CD14-positive monocyte (primary cell): ENCODE data around the gene ANGPTL7. TPM values are rescaled to one million over a fixed set of nuclear protein-coding genes. Genes with fewer than 3 reads are reported as not detected.
A peak's percentile ranks its signal among the peaks of the same experiment; 100 is the strongest.

Experiments
- DNase-seq, 3 donors: peaks; one replicate each; pipeline ENCODE4 v3.0.0-alpha.2; 2011 to 2022
- H2AFZ ChIP-seq: 2 replicates; pipeline ENCODE4 v1.6.0; 2012; ENCODE audit warnings: mild to moderate bottlenecking, low read depth, low read length, inconsistent platforms; ENCODE audit not compliant: insufficient read depth, poor library complexity, severe bottlenecking
- H3K27ac ChIP-seq, 2 donors: 1 replicate in 1 of 2; 2 replicates in 1 of 2; pipeline ENCODE4 v1.5.1; 2012 to 2013; ENCODE audit warnings: low read length in 2 of 2, control low read depth in 1 of 2, inconsistent platforms in 1 of 2, low read depth in 1 of 2, mild to moderate bottlenecking in 1 of 2
- H3K27me3 ChIP-seq, 2 donors: one replicate each; pipeline versions ENCODE4 v1.6.0 to v1.6.1; 2011 to 2013; ENCODE audit warnings: low read length in 2 of 2; ENCODE audit not compliant: control insufficient read depth in 2 of 2, insufficient read depth in 2 of 2
- H3K36me3 ChIP-seq, 2 donors: replicated peaks in 1 of 2; 1 replicate in 1 of 2; 2 replicates in 1 of 2; pipeline versions ENCODE4 v1.5.1 to v1.6.1; 2012 to 2013; ENCODE audit warnings: low read length in 2 of 2, control low read depth in 1 of 2, inconsistent platforms in 1 of 2, mild to moderate bottlenecking in 1 of 2; ENCODE audit not compliant: insufficient read depth in 2 of 2, control insufficient read depth in 1 of 2
- H3K4me1 ChIP-seq, 2 donors: 1 replicate in 1 of 2; 2 replicates in 1 of 2; pipeline versions ENCODE4 v1.5.1 to v1.6.1; 2012 to 2013; ENCODE audit warnings: low read length in 2 of 2, control low read depth in 1 of 2, inconsistent platforms in 1 of 2, mild to moderate bottlenecking in 1 of 2, moderate library complexity in 1 of 2; ENCODE audit not compliant: insufficient read depth in 2 of 2, control insufficient read depth in 1 of 2
- H3K4me2 ChIP-seq: replicated peaks from 2 replicates; pipeline ENCODE3; 2012; ENCODE audit warnings: low read length, moderate library complexity, mild to moderate bottlenecking; ENCODE audit not compliant: poor library complexity, severe bottlenecking; ENCODE audit errors: extremely low read depth
- H3K4me3 ChIP-seq, 3 experiments: fragments of 200-600 bp in 1 of 3; sonication (generic) in 1 of 3; replicated peaks in 1 of 3; 1 replicate in 2 of 3; 2 replicates in 1 of 3; pipeline ENCODE4 v1.5.1; 2011 to 2013; ENCODE audit warnings: low read length in 3 of 3, mild to moderate bottlenecking in 3 of 3, control low read depth in 2 of 3, low read depth in 2 of 3, inconsistent platforms in 1 of 3, moderate library complexity in 1 of 3
- H3K79me2 ChIP-seq: 2 replicates; pipeline ENCODE4 v1.6.0; 2012; ENCODE audit warnings: mild to moderate bottlenecking, control low read depth, inconsistent platforms, low read length, moderate library complexity; ENCODE audit not compliant: insufficient read depth
- H3K9ac ChIP-seq: 2 replicates; pipeline ENCODE4 v1.6.0; 2017; ENCODE audit warnings: low read length, mild to moderate bottlenecking; ENCODE audit not compliant: insufficient read depth, poor library complexity, severe bottlenecking
- H3K9me3 ChIP-seq, 2 donors: replicated peaks in 1 of 2; 1 replicate in 1 of 2; 2 replicates in 1 of 2; pipeline versions ENCODE4 v1.5.1 to v1.6.1; 2012 to 2013; ENCODE audit warnings: low read length in 2 of 2, control low read depth in 1 of 2; ENCODE audit not compliant: control insufficient read depth in 1 of 2, insufficient read depth in 1 of 2
- H4K20me1 ChIP-seq: 2 replicates; pipeline ENCODE4 v1.6.0; 2012; ENCODE audit warnings: mild to moderate bottlenecking, low read length, control low read depth, moderate library complexity; ENCODE audit not compliant: insufficient read depth
- H3K27ac Mint-ChIP-seq, 7 donors: one replicate each; pipeline ENCODE4 v1.8.0; 2020; ENCODE audit warnings: mild to moderate bottlenecking in 7 of 7, mixed read lengths in 7 of 7, moderate library complexity in 6 of 7, inconsistent platforms in 2 of 7
- H3K27me3 Mint-ChIP-seq, 3 donors: one replicate each; pipeline ENCODE4 v1.8.0; 2021 to 2022; ENCODE audit warnings: low read depth in 3 of 3, mild to moderate bottlenecking in 3 of 3, mixed read lengths in 3 of 3, moderate library complexity in 3 of 3, inconsistent platforms in 1 of 3
- H3K36me3 Mint-ChIP-seq, 2 donors: one replicate each; pipeline ENCODE4 v1.8.0; 2020; ENCODE audit warnings: mixed read lengths in 2 of 2, inconsistent platforms in 1 of 2, mild to moderate bottlenecking in 1 of 2
- H3K4me1 Mint-ChIP-seq: one replicate; pipeline ENCODE4 v1.8.0; 2020; ENCODE audit warnings: mild to moderate bottlenecking, mixed read lengths
- H3K4me3 Mint-ChIP-seq, 2 donors: one replicate each; pipeline ENCODE4 v1.8.0; 2020; ENCODE audit warnings: mild to moderate bottlenecking in 2 of 2, mixed read lengths in 2 of 2, moderate library complexity in 1 of 2
- H3K9me3 Mint-ChIP-seq, 7 donors: one replicate each; pipeline ENCODE4 v1.8.0; 2020 to 2022; ENCODE audit warnings: mixed read lengths in 7 of 7, mild to moderate bottlenecking in 6 of 7, moderate library complexity in 6 of 7, inconsistent platforms in 2 of 7
- CTCF ChIP-seq: fragments of 200-600 bp; IDR thresholded peaks from one replicate; pipeline ENCODE4 v1.8.0; 2022; ENCODE audit warnings: antibody characterized with exemption, mild to moderate bottlenecking
- WGBS: methylation state at CpG from one replicate; pipeline ENCODE4 v1.1.5; 2013; ENCODE audit warnings: missing lambda C conversion rate; ENCODE audit not compliant: insufficient coverage; 5-methylcytosine and 5-hydroxymethylcytosine counted together
- intact Hi-C, 2 donors: fragments of 100-400 bp; cut with micrococcal nuclease; formaldehyde crosslinking; loops; one replicate each; pipeline versions ENCODE4 v1.15.0 to v1.15.1; 2023
- polyA plus RNA-seq, 3 donors: library from polyadenylated mRNA; depleted of rRNA in 1 of 3; unstranded in 2 of 3; stranded (reverse) in 1 of 3; fragments of 300-500 nt in 2 of 3; fragments of >200 nt in 1 of 3; fragmentation: Illumina TruSeq in 2 of 3; gene quantifications; 1 replicate in 2 of 3; 2 replicates in 1 of 3; pipeline ENCODE4 v1.2.3, GENCODE V29; 2012 to 2021
- small RNA-seq: library from RNA; depleted of rRNA; stranded (forward); fragments of <200 nt; gene quantifications from one replicate; pipeline ENCODE3, GENCODE V24; 2012; ENCODE audit warnings: low read depth; ENCODE audit not compliant: insufficient read length

ANGPTL7 gene
- polyA plus RNA-seq, 3 donors, result not detected

GRCh38 chr1:11238311-11238710, 49.2 kb downstream of the ANGPTL7 start:
- no peak for DNase-seq
- H3K27ac ChIP-seq, result no peak overlapping the region
- H3K27ac Mint-ChIP-seq, result peak overlapping the region in 1 of 7 donors; percentile 59
- no peaks in the 10 kb centered on the region for H3K9me3 Mint-ChIP-seq
- intact Hi-C loops, result no loop called here
- peaks cover 3% of the 10 kb centered on the region for H4K20me1 ChIP-seq
- no peaks in the 10 kb centered on the region for H3K27me3 ChIP-seq
- no peak overlapping the region for H2AFZ ChIP-seq
- no peaks in the 10 kb centered on the region for H3K9me3 ChIP-seq
- peaks cover 71 to 96% of the 10 kb centered on the region in 2 donors for H3K36me3 Mint-ChIP-seq
- no peak overlapping the region for H3K4me3 ChIP-seq
- no peak overlapping the region for H3K4me2 ChIP-seq
- H3K27me3 Mint-ChIP-seq, result no peaks in the 10 kb centered on the region
- no peak overlapping the region for H3K4me3 Mint-ChIP-seq
- no peak overlapping the region for H3K9ac ChIP-seq
- no peaks in the 10 kb centered on the region for H3K4me1 Mint-ChIP-seq
- no peaks in the 10 kb centered on the region for H3K4me1 ChIP-seq
- WGBS, result 100% methylated on average over 4 of the region's 7 CpGs
- no peak for TF ChIP-seq CTCF
- no peaks in the 10 kb centered on the region for H3K79me2 ChIP-seq
- peaks cover 86 to 100% of the 10 kb centered on the region in 2 donors for H3K36me3 ChIP-seq

- Histone ChIP-seq H3K9me3 (no peaks in the 10 kb centered on the region), H3K36me3 (peaks cover 66 to 87% of the 10 kb centered on the region in 2 donors), H3K4me2 (no peak overlapping the region), H2AFZ (no peak overlapping the region), H3K9ac (no peak overlapping the region), H4K20me1 (peaks cover 3% of the 10 kb centered on the region), H3K27ac (no peak overlapping the region), H3K79me2 (no peaks in the 10 kb centered on the region), H3K4me1 (no peaks in the 10 kb centered on the region), H3K4me3 (no peak overlapping the region), H3K27me3 (no peaks in the 10 kb centered on the region)
- Mint-ChIP-seq H3K27ac (no peak overlapping the region), H3K27me3 (no peaks in the 10 kb centered on the region), H3K36me3 (peaks cover 54 to 83% of the 10 kb centered on the region in 2 donors), H3K4me3 (no peak overlapping the region), H3K9me3 (no peaks in the 10 kb centered on the region), H3K4me1 (no peaks in the 10 kb centered on the region)
- 100% methylated on average over 1 of the region's 3 CpGs for WGBS
- DNase-seq, result no peak
- no peak for TF ChIP-seq CTCF
- intact Hi-C loops, result no loop called here
Measured at GRCh38 chr1:11245248-11245647, 56.1 kb downstream of the ANGPTL7 start.

Small RNA genes within 50 kb of the gene (small RNA-seq; reads per million reads assigned to genes)
- gene RNU6-291P, result not detected
- gene RNU6-537P, result not detected
- gene RPL39P6, result not detected

Other genes with a start within 250 kb of the ANGPTL7 start
- gene TARDBP, start 176.7 kb upstream of the ANGPTL7 start, polyA plus RNA-seq, result 10 to 100 TPM; 49.4 to 79.5 (median 61.4) TPM
- not detected for gene MASP2, start 142.1 kb upstream of the ANGPTL7 start, polyA plus RNA-seq
- gene SRM, start 129.3 kb upstream of the ANGPTL7 start, polyA plus RNA-seq, result 10 to 100 TPM; 23.2 to 43.2 (median 37.6) TPM
- 10 to 100 TPM; 24.0 to 66.3 (median 27.4) TPM for gene EXOSC10, start 89.5 kb upstream of the ANGPTL7 start, polyA plus RNA-seq
- 10 to 100 TPM in 1 of 3 donors, 1 to 10 TPM in 2; 2.0 to 29.4 (median 3.3) TPM for gene MTOR, start 73.2 kb downstream of the ANGPTL7 start, polyA plus RNA-seq
- gene UBIAD1, start 83.8 kb downstream of the ANGPTL7 start, polyA plus RNA-seq, result 10 to 100 TPM in 1 of 3 donors, 1 to 10 TPM in 2; 4.3 to 10.5 (median 9.8) TPM